GM12874 (cell line): ENCODE measurements around the gene KRTAP12-3.

Experiments
- CTCF ChIP-seq: IDR thresholded peaks from 2 replicates; pipeline ENCODE4 v1.5.1; 2011; ENCODE audit warnings: low read depth, mild to moderate bottlenecking, control low read depth, low read length, moderate library complexity; ENCODE audit not compliant: insufficient read depth

The KRTAP12-3 gene

GRCh38 chr21:44614161-44614631 is 43.5 kb upstream of the KRTAP12-3 start:
- no peak for TF ChIP-seq CTCF

GRCh38 chr21:44614961-44615391 is 42.8 kb upstream of the KRTAP12-3 start:
- no peak for TF ChIP-seq CTCF

- TF ChIP-seq CTCF: no peak
Measured at GRCh38 chr21:44615466-44615865, 42.3 kb upstream of the KRTAP12-3 start.

- TF ChIP-seq CTCF: no peak
Measured at GRCh38 chr21:44615911-44616590, 41.7 kb upstream of the KRTAP12-3 start.

- TF ChIP-seq CTCF: no peak
Measured at GRCh38 chr21:44616591-44616926, 41.2 kb upstream of the KRTAP12-3 start.

- no peak for TF ChIP-seq CTCF
Measured at GRCh38 chr21:44617071-44617501, 40.6 kb upstream of the KRTAP12-3 start.

GRCh38 chr21:44618504-44618903 is 39.2 kb upstream of the KRTAP12-3 start:
- TF ChIP-seq CTCF: no peak
